ENCODE data around the gene CARS1. TPM values are rescaled to one million over a fixed set of nuclear protein-coding genes. Genes with fewer than 3 reads are reported as not detected.

Gene CARS1
- polyA plus RNA-seq, 1 donor: 21.3 TPM

- no peak for DNase-seq
Observed at GRCh38 chr11:3058753-3059664, 1.8 kb upstream of the CARS1 start.

- no peak for DNase-seq
Observed at GRCh38 chr11:3056296-3057068, 741 bp downstream of the CARS1 start.

GRCh38 chr11:3055891-3056290, 1.3 kb downstream of the CARS1 start:
- DNase-seq: no peak

- no peak for DNase-seq
Observed at GRCh38 chr11:3052567-3052966, 4.7 kb downstream of the CARS1 start.

- DNase-seq: no peak
Observed at GRCh38 chr11:3052109-3052479, 5.1 kb downstream of the CARS1 start.

- DNase-seq: no peak
Observed at GRCh38 chr11:3051196-3052108, 5.8 kb downstream of the CARS1 start.

GRCh38 chr11:3050386-3051195, 6.6 kb downstream of the CARS1 start:
- no peak for DNase-seq

GRCh38 chr11:3049430-3050243, 7.6 kb downstream of the CARS1 start:
- DNase-seq: no peak

GRCh38 chr11:3047637-3048036, 9.6 kb downstream of the CARS1 start:
- no peak for DNase-seq

GRCh38 chr11:3046641-3047040, 10.6 kb downstream of the CARS1 start:
- DNase-seq: no peak

GRCh38 chr11:3046190-3046589, 11.0 kb downstream of the CARS1 start:
- no peak for DNase-seq

- DNase-seq: no peak
Observed at GRCh38 chr11:3044915-3045314, 12.3 kb downstream of the CARS1 start.

GRCh38 chr11:3044004-3044403, 13.2 kb downstream of the CARS1 start:
- DNase-seq: no peak

- DNase-seq: no peak
Observed at GRCh38 chr11:3043315-3043871, 13.8 kb downstream of the CARS1 start.

- DNase-seq: no peak
Observed at GRCh38 chr11:3042496-3043314, 14.5 kb downstream of the CARS1 start.

- DNase-seq: no peak
Observed at GRCh38 chr11:3041699-3042441, 15.4 kb downstream of the CARS1 start.

- DNase-seq: no peak
Observed at GRCh38 chr11:3040881-3041280, 16.3 kb downstream of the CARS1 start.

GRCh38 chr11:3037945-3038271, 19.3 kb downstream of the CARS1 start:
- no peak for DNase-seq
